Germinal center (tissue), 1 donor: ENCODE data around the gene DENND1B.
"Not testable (repeated sequence)": the region's sequence is repeated elsewhere in the genome, so short reads cannot be mapped to it uniquely, and the experiment has no call there.

ENCODE experiments used
- DNase-seq: peaks from one replicate; pipeline ENCODE4 v3.0.0; 2012; ENCODE audit warnings: mixed read lengths, low spot score

DENND1B gene

DNA sequence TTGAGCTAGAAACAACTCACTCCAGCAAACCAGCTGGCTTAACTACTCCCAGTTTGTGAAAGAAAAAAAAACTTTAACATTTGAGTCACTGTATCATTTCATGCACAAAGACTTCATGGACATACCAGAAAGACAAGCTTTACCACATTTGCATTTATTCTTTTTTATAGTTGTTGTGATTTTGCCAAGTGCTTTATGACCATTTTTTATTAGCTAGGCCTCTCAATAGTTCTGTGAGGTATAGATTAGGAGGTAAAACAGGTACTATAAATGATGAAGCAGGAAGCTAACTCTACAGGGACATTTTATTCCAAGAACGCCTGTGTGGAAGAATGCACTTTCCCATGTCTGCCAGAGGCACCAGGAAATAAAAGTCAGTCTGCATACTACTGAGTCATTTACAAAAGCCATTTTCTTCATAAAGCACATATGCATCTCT lies 8.2 kb upstream of the DENND1B start:
- DNase-seq: no peak

DNA sequence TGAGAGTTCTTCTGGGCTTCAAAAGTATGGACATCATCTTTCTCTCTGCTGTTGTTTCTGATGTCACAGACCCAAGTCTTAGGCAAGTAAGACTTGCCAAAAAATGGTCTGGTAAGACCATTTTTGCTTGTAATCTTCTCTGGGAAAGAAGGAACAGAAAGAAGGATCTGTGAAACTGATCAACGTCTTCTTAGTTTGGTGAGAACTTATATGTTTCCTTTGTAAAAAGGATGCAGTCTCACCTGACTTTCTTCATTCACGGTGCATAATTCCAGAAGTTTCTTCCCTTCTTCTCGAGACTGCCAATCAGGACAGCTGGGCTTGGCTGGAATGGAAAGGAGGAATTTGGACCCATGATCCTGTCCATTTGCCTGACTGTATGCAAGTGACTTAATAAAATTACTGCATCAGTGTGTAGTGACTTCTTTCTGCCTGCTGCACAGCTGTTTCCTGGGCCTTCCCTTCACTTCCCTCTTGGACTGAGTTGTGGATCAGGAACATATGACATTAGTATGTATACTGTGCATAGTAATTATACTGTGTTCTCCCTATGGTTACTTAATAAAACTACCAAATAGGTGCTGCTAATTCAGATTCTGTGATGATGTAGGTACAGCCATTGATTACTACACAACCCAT lies 7.6 kb upstream of the DENND1B start:
- no peak for DNase-seq

DNA sequence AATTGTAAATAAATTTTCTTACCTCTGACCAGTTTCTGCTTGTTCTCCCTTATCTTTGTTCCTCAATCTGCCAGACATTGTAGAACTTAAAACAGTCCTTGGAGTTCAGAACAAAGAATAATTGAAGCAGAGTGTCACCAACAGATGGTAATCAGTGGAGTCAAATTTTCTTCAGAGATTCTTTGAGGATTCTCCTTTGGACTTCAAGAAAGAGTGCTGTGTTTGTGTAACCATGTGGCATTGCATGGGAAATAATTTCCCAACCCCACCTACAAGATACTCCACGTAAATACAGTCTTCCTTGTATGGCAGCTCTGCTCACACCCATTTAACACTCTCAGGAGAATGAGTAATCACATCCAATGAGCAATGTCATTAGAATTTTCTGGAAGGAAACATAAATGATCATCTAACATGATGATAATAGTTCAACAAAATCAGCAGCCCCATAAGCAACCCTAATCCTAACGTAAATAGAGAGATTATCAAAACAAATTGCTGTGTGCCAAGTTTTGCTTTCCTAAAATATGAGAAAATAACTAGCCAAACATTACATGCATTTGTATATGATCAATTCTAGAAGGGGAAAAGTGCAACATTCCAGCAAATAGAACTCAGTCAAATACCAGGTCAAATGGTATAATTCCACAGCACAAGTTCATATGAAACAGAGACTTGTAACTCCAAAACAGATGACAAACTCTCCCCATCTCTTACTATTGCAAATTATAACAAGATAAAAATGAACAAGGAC lies 6.9 kb upstream of the DENND1B start:
- no peak for DNase-seq

DNA sequence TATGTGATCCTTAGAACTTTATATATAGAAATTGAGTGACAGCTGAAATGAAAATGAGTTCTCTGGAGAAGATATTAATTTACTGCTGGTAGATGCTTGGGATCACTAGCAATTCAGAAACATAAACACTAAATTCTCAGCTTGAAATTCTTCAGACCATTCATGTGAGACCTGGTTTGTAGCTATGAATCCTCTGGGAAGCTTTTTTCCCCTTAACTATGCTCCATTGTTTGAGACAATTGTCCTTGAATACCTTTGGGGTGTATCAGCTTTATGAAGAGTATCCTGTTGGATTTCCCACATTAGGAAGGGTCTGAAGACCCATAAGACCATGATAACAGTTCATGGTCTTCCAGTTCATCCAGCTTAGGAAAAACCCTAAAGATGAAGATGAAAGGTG lies 4.6 kb upstream of the DENND1B start:
- DNase-seq: no peak

DNA sequence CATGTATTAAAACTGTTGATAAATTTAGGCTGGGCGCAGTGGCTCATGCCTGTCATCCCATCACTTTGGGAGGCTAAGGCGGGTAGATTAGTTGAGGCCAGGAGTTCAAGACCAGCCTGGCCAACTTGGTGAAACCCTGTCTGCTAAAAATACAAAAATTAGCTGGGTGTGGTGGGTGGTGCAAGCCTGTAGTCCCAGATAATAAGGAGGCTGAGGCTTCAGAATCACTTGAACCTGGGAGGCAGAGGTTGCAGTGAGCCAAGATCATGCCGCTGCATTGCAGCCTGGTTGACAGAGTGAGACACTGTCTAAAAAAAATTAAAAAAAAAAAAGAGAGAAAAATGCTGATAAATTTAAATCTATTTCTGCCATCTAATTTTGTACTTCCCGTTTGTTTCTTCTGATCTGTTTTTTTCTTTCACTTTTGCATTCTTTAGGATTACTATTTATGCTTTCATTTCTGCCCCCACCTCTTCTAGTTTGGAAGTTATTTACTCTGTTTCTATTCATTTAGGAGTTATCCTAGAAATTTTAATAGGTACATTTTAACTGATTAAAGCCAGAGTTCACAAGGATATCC lies 3.2 kb upstream of the DENND1B start:
- peak; percentile 15 for DNase-seq

DNA sequence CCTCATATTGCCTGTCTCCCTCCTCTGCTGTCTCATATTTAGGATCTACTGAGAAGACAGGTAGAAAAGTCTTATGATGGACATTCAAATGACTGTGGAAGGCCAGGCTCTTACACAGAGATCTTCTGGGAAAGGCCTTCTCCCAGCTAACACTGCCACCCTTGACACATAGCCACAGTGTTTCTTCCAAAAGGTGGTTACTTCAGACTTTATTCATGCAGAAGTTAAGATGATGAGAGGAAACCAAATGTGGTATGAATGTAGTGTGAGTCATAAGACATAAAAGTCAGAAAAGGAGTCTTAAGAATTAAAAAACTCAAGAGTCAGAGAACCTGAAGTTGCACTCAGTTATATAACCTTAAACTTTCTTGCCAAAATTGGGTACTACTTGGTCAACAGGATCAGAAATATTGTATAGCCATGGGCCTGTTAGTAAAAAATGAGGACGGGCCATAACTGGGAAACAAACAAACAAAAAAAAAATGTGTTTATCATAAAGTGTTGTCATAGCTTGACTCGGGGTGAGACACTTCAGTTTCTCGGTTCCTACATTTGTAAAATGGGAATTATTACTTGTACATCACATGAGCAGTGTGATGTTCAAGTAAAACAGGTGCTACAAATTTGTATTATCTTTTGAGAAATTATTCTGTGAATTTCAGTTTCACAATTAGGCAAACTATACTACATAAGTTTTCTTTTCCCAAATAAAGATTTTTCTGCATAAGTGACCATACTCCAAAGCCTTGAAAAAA lies 1.2 kb upstream of the DENND1B start:
- DNase-seq: no peak

DNA sequence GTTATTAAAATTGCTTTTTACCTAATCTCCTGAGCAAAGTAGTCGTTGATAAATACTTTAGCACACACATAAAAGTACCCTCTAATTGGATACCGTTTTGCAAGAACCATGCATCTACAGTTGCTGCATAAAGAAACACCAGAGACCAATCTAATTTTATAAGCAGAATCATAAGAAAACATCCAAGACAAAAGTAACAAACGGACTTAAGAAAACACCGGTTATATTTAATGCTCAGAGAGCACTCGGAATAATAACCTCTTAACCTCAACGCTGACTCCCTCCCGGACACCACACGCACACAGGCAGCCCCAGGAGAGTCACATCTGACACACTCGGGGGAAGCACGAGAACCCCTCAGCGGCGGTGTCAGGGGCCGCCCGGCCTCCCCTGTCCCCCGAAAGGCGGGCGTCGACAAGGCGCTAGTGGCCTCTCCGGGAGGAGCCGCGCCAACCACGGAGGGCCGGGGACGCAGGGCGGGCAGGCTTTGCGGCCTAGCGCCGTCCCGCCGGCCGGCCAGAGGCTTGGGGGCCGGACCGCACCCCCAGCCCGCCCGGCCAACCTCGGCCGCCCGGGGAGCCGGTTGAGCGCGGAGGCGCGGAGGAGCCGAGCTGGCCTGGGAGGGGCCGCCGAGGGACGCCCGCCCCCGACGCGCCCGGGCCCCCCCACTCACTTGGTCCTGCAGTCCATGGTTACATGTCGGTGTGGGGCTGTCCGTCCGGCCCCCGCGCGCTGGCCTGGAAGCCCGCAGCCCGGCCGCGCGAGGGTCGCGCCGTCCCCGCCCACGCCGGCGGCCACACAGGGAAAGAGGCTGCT lies 606 bp downstream of the DENND1B start:
- DNase-seq: peak; percentile 53

DNA sequence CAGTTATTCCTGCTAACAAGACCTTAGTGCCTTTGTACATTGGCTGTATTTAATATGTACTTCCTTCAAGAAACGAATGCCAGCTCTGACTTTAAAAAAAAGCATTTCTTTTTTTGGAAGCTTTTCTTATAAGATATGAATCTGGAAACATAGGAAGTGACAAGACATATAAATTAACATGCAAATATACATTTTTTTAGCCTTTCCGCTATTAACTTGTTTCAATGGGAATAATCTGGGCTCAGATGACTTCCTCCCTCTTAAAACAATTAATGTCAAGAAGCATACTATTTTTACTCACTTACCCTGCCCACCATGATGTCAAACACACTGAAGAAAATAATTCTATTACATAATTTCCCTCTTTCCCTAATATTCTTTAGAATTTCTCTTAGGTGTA lies 1.4 kb downstream of the DENND1B start:
- DNase-seq: no peak

DNA sequence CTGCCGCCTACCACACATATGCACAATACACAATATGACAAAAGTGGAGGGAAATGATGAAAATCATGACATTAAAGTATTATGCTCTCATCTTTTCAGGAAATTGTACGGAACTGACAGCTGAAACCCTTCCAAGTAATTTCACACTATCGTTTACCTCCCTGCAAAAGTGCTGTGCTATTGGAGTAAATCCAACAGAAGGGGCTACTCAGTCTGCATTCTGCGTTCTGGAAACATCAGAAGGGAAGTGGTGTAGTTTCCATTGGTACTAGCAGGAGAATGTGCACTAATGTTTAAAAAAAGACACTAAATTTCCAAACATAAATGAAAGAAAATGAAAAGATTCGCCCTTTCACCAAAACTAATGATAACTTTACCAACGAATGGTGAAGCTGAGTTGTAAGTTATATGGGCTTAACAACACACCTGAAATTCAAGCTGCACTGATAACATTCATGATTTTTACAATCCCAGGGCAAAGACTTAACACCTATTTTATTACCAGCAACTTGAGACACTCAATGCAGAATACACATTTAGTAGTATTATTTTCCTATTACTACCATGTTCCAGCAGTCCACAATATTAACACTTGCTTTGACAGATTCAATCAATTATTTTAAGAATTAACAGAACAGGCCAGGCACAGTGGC lies 3.2 kb downstream of the DENND1B start:
- no peak for DNase-seq

DNA sequence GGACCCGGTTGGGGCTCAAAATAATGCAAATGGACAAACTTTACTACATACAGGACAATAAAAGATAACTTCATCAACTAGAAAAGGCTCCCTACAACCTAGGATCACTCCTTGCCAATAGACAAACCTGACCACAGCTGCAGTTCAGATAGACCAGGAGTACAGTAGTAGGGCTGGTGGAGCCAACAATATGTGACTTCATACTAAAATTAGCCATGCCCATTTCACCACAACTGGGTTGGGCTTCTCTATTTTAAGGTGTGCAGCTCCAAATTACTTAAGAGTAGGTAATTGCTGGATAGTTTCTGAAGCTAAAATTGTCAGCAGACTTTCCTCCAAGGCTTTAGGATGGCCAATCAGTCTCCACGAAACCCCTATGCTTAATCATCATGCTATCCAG lies 3.9 kb downstream of the DENND1B start:
- DNase-seq: no peak

DNA sequence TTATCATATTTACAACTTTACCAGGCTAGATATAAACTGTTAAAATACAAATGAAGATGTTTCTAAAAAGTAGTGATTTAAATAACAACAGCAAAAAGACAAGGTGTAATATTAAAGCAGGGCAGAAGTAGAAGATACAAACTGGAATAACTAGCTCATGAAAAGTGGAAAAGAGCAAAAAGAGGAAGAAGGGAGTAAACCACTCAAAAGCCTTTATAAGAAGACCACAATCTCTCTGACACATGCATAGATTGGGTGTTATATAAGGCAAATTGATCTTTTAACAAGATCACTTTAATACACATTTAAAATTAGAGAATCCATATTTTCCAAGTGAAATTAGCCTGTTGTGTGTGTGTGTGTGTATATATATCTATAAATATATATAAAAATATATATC lies 5.0 kb downstream of the DENND1B start:
- DNase-seq: no peak

DNA sequence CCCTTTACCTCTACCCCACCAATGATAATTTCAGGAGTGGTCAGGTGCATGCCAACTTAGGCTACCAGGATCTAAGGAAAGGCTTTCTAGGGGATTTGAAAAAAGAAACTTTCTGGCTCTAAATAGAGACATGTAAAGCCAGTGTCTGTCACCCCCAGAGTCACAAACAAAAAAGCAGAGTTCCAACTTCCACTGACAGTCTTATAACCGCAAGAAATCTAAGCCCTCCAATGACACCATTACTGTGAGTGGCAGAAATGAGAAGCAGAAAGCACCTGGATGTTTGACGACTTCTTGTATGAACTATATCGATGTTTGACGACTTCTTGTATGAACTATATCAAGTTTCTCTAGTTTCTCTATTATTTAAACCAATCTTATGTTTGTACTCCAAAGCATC lies 6.0 kb downstream of the DENND1B start:
- no peak for DNase-seq

DNA sequence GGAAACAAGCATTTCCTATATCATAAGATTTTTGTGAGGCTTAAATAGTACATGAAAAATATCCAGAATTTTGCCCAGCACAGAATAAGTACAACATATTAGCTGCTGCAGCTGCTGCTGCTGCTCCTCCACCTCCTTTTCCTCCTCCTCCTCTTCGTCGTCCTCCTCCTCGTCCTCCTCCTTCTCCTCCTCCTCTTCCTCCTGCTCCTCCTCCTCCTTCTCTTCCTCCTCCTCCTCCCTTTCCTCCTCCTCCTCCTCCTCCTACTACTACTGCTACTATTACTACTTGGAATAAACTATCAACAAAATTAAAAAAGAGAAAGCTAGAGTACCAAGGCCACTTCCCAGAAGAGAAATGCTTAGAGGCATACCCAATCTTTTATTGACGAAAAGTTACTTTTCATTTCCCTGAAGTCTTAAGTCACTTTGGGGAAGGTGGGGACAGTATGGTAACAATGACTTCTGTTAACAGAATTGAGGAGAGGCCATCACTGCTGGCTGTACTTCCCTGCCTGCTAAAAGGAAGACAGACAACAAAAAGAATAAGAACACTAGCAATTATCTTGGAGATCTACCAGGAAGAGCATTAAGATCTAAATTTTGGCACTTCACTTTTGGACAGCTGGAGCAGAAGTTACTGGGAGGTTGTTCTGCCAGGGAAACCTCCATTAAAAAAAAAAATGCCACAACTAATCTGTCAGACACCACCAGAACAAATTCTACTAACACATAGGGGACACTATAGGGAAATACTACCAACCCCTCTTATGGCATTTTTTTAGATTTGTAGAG lies 7.1 kb downstream of the DENND1B start:
- DNase-seq: no peak

DNA sequence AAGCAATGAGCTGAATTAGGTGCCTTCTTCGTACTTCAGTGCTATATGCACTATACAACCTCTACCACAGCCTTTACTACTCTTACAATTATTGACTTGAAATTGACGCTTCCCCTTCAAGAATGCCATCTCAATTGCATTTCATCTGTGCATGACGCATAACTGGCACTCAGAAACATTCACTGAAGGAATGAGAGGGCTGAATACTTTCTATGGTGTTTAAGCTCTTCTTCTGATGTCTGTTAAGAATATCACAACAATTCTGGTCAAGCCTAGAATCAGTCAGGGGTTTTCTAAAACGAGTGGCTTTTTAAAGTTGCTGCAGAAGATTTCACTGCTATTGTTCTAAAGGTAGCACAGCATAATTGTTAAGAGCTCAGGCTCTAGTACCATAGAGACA lies 11.5 kb downstream of the DENND1B start:
- DNase-seq: no peak

DNA sequence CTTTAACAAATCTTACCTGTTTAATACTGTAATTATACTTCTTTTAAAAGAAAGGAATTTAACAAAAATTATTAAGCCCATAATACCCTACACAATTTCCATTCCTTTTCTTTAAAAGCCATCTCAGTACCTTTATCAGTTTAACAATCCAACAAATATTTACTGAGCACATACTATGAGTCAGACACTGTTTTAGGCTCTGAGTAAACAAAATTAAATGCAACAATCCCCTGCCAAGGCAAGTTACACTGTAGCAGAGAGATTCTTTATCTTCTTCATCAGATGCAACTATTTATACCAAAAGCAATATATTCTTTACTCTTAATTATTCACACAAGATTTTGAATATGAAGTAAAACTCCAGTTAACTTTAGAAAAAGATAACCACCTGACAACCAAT lies 12.0 kb downstream of the DENND1B start:
- no peak for DNase-seq

DNA sequence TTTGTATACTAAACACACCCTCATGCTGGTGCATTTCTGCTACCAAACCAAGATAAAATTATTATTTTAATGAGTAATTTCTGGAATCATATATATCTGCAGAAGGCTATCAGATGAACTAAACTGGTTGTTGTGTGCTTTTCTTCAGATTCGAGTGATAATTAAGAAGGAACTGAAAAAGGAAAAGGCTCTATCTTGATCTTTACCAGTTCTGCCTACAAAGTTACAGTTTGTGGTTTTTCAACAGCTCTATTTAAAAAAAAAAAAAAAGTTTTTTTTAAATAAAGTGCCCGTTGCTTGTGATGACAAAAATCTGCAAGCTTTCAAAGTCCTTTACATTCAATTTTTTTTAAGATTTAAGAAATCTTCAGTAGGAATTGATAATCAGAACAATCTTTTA lies 13.6 kb downstream of the DENND1B start:
- DNase-seq: peak; percentile 14

DNA sequence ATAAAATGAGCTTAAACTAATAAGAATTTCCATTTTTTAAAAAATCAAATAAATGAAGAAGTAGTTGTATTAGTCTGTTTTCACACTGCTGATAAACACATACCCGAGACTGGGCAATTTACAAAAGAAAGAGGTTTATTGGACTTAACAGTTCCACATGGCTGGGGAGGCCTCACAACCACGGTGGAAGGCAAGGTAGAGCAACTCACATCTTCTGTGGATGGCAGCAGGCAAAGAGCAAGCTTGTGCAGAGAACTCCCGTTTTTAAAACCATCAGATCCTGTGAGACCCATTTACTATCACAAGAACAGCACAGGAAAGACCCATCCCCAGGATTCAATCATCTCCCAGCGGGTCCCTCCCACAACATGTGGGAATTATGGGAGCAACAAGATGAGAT lies 19.7 kb downstream of the DENND1B start:
- DNase-seq: not testable (repeated sequence)

DNA sequence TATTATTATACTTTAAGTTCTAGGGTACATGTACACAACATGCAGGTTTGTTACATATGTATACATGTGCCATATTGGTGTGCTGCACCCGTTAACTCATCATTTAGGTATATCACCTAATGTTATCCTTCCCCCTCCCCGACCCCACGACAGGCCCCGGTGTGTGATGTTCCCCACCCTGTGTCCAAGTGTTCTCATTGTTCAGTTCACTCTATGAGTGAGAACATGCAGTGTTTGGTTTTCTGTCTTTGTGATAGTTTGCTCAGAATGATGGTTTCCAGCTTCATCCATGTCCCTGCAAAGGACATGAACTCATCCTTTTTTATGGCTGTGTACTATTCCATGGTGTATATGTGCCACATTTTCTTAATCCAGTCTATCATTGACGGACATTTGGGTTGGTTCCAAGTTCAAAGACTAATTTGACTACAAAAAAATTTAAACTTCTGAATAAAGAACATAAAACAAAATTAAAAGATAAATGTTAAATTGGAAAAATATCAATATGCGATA lies 22.6 kb downstream of the DENND1B start:
- not testable (repeated sequence) for DNase-seq

DNA sequence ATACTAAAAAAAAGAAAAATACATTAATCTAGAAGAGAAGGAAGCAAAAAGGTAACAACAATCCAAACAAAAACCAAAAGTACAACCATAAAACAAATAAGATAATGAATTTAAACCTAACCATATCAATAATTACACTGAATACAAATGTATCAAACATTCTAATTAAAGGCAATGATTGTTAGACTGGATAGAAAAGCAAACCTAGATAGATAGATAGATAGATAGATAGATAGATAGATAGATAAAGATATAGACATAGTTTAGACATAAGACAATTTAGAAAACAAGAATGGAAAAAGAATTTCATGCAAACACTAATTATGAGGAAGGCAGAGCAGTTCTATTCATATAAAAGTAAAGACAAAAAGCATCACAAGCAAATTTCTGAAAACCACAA lies 24.9 kb downstream of the DENND1B start:
- DNase-seq: no peak

DNA sequence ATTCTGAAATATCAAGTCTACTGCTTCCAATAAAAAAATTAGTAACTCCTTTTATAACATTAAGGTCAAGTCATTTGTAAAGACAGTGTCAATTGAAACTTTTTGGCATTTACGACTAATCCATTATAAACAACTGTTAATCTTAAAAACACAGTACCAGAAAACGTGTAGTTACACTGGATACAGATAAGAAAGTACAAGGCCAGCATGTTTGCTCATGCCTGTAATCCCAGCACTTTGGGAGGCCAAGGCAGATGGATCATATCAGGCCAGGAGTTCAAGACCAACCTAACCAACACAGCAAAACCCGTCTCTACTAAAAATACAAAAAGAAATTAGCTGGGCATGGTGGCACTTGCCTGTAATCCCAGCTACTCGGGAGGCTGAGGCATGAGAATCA lies 29.4 kb downstream of the DENND1B start:
- DNase-seq: no peak
